Loucy (cell line): ENCODE measurements around the gene PASK.

Source experiments
- EZH2phosphoT487 ChIP-seq: fragments of 200-600 bp; IDR thresholded peaks from 2 replicates; pipeline ENCODE4 v1.6.1; 2018; ENCODE audit warnings: antibody characterized with exemption, mild to moderate bottlenecking, moderate library complexity, borderline replicate concordance
- TF ChIP-seq, protein P1 (sequence below): fragments of 200-600 bp; sonication (generic); conservative IDR thresholded peaks from 2 replicates; pipeline ENCODE4 v1.5.1; 2014; ENCODE audit warnings: mild to moderate bottlenecking, antibody characterized with exemption, low read length

DNA sequence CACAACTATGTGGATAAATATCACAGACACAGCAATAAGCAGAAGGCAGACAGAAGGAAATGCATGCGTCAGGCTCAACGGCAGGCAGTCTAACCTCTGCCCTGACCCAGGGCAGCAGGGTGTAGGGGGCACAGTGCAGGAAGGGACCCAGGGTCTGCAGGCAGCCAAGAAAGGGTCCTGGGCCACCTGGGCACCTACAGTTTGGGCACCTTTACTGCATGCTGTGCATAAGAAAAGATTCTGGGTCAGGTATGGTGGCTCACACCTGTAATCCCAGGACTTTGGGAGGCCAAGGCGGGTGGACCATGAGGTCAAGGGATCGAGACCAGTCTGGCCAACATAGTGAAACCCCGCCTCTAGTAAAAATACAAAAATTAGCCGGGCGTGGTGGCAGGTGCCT is 17.7 kb downstream of the PASK start:
- TF ChIP-seq, protein P1, sequence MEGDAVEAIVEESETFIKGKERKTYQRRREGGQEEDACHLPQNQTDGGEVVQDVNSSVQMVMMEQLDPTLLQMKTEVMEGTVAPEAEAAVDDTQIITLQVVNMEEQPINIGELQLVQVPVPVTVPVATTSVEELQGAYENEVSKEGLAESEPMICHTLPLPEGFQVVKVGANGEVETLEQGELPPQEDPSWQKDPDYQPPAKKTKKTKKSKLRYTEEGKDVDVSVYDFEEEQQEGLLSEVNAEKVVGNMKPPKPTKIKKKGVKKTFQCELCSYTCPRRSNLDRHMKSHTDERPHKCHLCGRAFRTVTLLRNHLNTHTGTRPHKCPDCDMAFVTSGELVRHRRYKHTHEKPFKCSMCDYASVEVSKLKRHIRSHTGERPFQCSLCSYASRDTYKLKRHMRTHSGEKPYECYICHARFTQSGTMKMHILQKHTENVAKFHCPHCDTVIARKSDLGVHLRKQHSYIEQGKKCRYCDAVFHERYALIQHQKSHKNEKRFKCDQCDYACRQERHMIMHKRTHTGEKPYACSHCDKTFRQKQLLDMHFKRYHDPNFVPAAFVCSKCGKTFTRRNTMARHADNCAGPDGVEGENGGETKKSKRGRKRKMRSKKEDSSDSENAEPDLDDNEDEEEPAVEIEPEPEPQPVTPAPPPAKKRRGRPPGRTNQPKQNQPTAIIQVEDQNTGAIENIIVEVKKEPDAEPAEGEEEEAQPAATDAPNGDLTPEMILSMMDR, result no peak
- no peak for TF ChIP-seq EZH2phosphoT487
